Glomerular endothelial cell (primary cell): Measurements from ENCODE around the gene AQP12B. TPM values are rescaled to one million over a fixed set of nuclear protein-coding genes. Genes with fewer than 3 reads are reported as not detected.

Source experiments
- total RNA-seq: library from RNA; depleted of rRNA; stranded (reverse); fragments of >200 nt; gene quantifications from 2 replicates; pipeline ENCODE4 v1.2.3, GENCODE V29; 2015

AQP12B gene
- total RNA-seq, 1 donor from 2014 or later, result not detected

Other genes starting within 250 kb of the AQP12B start
- gene GPC1, start 247.2 kb downstream of the AQP12B start, total RNA-seq, result 141 and 173 TPM in 2 replicates
- 7.1 and 8.3 TPM in 2 replicates for gene ANKMY1, start 124.9 kb downstream of the AQP12B start, total RNA-seq
- 1.8 and 3.1 TPM in 2 replicates for gene DUSP28, start 122.5 kb downstream of the AQP12B start, total RNA-seq
- 108 and 141 TPM in 2 replicates for gene RNPEPL1, start 114.4 kb downstream of the AQP12B start, total RNA-seq
- 23.3 and 32.1 TPM in 2 replicates for gene CAPN10, start 96.2 kb downstream of the AQP12B start, total RNA-seq
- 0.23 and 0.24 TPM in 2 replicates for gene GPR35, start 57.4 kb downstream of the AQP12B start, total RNA-seq
- gene AQP12A, start 9.0 kb upstream of the AQP12B start, total RNA-seq, result not detected in 2 replicates
- gene KIF1A, start 137.3 kb upstream of the AQP12B start, total RNA-seq, result 0.97 and 1.2 TPM in 2 replicates
- not detected in 2 replicates for gene AGXT, start 185.9 kb upstream of the AQP12B start, total RNA-seq
- not detected in 2 replicates for gene MAB21L4, start 213.3 kb upstream of the AQP12B start, total RNA-seq
- gene CROCC2, start 223.5 kb upstream of the AQP12B start, total RNA-seq, result not detected in 2 replicates